ENCODE data around the gene ECI2.
"Not testable (repeated sequence)": the region's sequence is repeated elsewhere in the genome, so short reads cannot be mapped to it uniquely, and the experiment has no call there.

The ECI2 gene

GRCh38 chr6:4145083-4145482, 9.7 kb upstream of the ECI2 start:
- in situ Hi-C loops (cut with HindIII; ENCODE audit: low sequenced_read_pairs) = no loop called here

GRCh38 chr6:4139272-4139671, 3.9 kb upstream of the ECI2 start:
- in situ Hi-C loops (cut with HindIII; ENCODE audit: low sequenced_read_pairs) = no loop called here

- in situ Hi-C loops (cut with HindIII; ENCODE audit: low sequenced_read_pairs) = no loop called here
Measured at GRCh38 chr6:4138186-4138585, 2.8 kb upstream of the ECI2 start.

GRCh38 chr6:4136354-4136831, 1.0 kb upstream of the ECI2 start:
- in situ Hi-C loops (cut with HindIII; ENCODE audit: low sequenced_read_pairs) = no loop called here

- in situ Hi-C loops (cut with HindIII; ENCODE audit: low sequenced_read_pairs) = no loop called here
Measured at GRCh38 chr6:4135665-4136353, 434 bp upstream of the ECI2 start.

GRCh38 chr6:4133941-4134838, 1.2 kb downstream of the ECI2 start:
- in situ Hi-C loops (cut with HindIII; ENCODE audit: low sequenced_read_pairs) = no loop called here

- in situ Hi-C loops (cut with HindIII; ENCODE audit: low sequenced_read_pairs) = no loop called here
Measured at GRCh38 chr6:4130357-4130987, 4.9 kb downstream of the ECI2 start.

- in situ Hi-C loops (cut with HindIII; ENCODE audit: low sequenced_read_pairs) = no loop called here
Measured at GRCh38 chr6:4129446-4129845, 5.9 kb downstream of the ECI2 start.

GRCh38 chr6:4128748-4129147, 6.6 kb downstream of the ECI2 start:
- in situ Hi-C loops (cut with HindIII; ENCODE audit: low sequenced_read_pairs) = no loop called here

GRCh38 chr6:4128072-4128471, 7.3 kb downstream of the ECI2 start:
- in situ Hi-C loops (cut with HindIII; ENCODE audit: low sequenced_read_pairs) = no loop called here

- in situ Hi-C loops (cut with HindIII; ENCODE audit: low sequenced_read_pairs) = no loop called here
Measured at GRCh38 chr6:4125933-4126864, 9.2 kb downstream of the ECI2 start.

- in situ Hi-C loops (cut with HindIII; ENCODE audit: low sequenced_read_pairs) = no loop called here
Measured at GRCh38 chr6:4125500-4125899, 9.9 kb downstream of the ECI2 start.

- in situ Hi-C loops (cut with HindIII; ENCODE audit: low sequenced_read_pairs) = no loop called here
Measured at GRCh38 chr6:4124351-4124750, 11.0 kb downstream of the ECI2 start.

GRCh38 chr6:4115741-4116140, 19.6 kb downstream of the ECI2 start:
- in situ Hi-C loops (cut with HindIII; ENCODE audit: low sequenced_read_pairs) = no loop called here

GRCh38 chr6:4114123-4114522, 21.3 kb downstream of the ECI2 start:
- in situ Hi-C loops (cut with HindIII; ENCODE audit: low sequenced_read_pairs) = no loop called here

GRCh38 chr6:4113649-4114048, 21.7 kb downstream of the ECI2 start:
- in situ Hi-C loops (cut with HindIII; ENCODE audit: low sequenced_read_pairs) = no loop called here

GRCh38 chr6:4112366-4112765, 23.0 kb downstream of the ECI2 start:
- in situ Hi-C loops (cut with HindIII; ENCODE audit: low sequenced_read_pairs) = no loop called here

GRCh38 chr6:4109363-4109815, 26.0 kb downstream of the ECI2 start:
- in situ Hi-C loops (cut with HindIII; ENCODE audit: low sequenced_read_pairs) = not testable (repeated sequence)

GRCh38 chr6:4108561-4109093, 26.7 kb downstream of the ECI2 start:
- in situ Hi-C loops (cut with HindIII; ENCODE audit: low sequenced_read_pairs) = no loop called here

GRCh38 chr6:4107873-4108272, 27.5 kb downstream of the ECI2 start:
- in situ Hi-C loops (cut with HindIII; ENCODE audit: low sequenced_read_pairs) = no loop called here

All from DLD1 (cell line).